ENCODE data around the gene BNIP2.

GRCh38 chr15:59609730-59610712, 79.1 kb downstream of the BNIP2 start:
- TF ChIP-seq ZNF274 (IDR thresholded peaks at IDR 0.05; ENCODE audit: low read depth, low read length) (no peak), SUZ12 (IDR thresholded peaks at IDR 0.05; ENCODE audit: extremely low read depth, insufficient read depth, insufficient read length) (no peak), YY1 (IDR thresholded peaks at IDR 0.05; ENCODE audit: insufficient read depth, insufficient read length) (no peak)
